Mesothelial cell of epicardium (in vitro differentiated cells): ENCODE results near the gene TTLL4. TPM values are rescaled to one million over a fixed set of nuclear protein-coding genes. Genes with fewer than 3 reads are reported as not detected.

Experiments
- DNase-seq, 2 experiments: peaks; one replicate each; pipeline ENCODE4 v3.0.0; 2021; ENCODE audit warnings: low spot score in 2 of 2; ENCODE audit not compliant: unreplicated experiment in 2 of 2
- H3K27ac Mint-ChIP-seq: 2 replicates; pipeline ENCODE4 v1.8.0; 2021; ENCODE audit warnings: mixed read lengths
- H3K27me3 Mint-ChIP-seq: 2 replicates; pipeline ENCODE4 v1.8.0; 2021; ENCODE audit warnings: low read depth, mixed read lengths
- H3K36me3 Mint-ChIP-seq: 2 replicates; pipeline ENCODE4 v1.8.0; 2021; ENCODE audit warnings: mixed read lengths
- H3K4me1 Mint-ChIP-seq: 2 replicates; pipeline ENCODE4 v1.8.0; 2021; ENCODE audit warnings: mixed read lengths
- H3K4me3 Mint-ChIP-seq: 2 replicates; pipeline ENCODE4 v1.8.0; 2021; ENCODE audit warnings: mild to moderate bottlenecking, moderate library complexity, mixed read lengths
- H3K9me3 Mint-ChIP-seq: 2 replicates; pipeline ENCODE4 v1.8.0; 2021; ENCODE audit warnings: mixed read lengths
- CTCF ChIP-seq: fragments of 200-600 bp; sonication (generic); IDR thresholded peaks from one replicate; pipeline ENCODE4 v1.5.0; 2021; ENCODE audit warnings: antibody characterized with exemption; ENCODE audit not compliant: unreplicated experiment
- total RNA-seq: library from RNA; stranded (reverse); gene quantifications from 3 replicates; pipeline ENCODE4 v1.2.1, GENCODE V29; 2021

The TTLL4 gene
- total RNA-seq, 1 donor from 2014 or later, result 61.8 TPM

DNA sequence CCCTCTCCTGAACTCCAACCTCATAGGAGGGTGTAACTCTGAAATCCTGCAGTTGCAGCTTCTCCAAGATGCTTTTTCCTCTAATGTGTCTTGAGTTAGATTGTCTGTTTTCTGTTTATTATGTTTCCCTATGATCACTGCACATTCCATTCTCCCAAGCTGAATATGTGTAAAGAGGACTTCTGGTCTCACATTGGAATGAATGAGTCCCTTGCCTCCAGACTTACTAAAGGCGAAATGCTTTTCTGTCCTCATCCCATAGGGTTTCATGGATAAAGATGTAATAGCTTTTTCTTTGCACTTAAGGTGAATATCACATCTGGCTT, 35.8 kb downstream of the TTLL4 start:
- no peak for DNase-seq
- no peak overlapping the region for H3K4me3 Mint-ChIP-seq
- peaks cover 3% of the 10 kb centered on the region for H3K9me3 Mint-ChIP-seq
- no peak for TF ChIP-seq CTCF
- no peaks in the 10 kb centered on the region for H3K27me3 Mint-ChIP-seq
- no peak overlapping the region for H3K27ac Mint-ChIP-seq
- peaks cover 8% of the 10 kb centered on the region for H3K4me1 Mint-ChIP-seq
- H3K36me3 Mint-ChIP-seq, result peaks cover 58% of the 10 kb centered on the region

GRCh38 chr2:218746960-218747359, 36.3 kb downstream of the TTLL4 start:
- no peak for TF ChIP-seq CTCF
- DNase-seq, result no peak
- Mint-ChIP-seq H3K27ac (no peak overlapping the region), H3K9me3 (peaks cover 3% of the 10 kb centered on the region), H3K36me3 (peaks cover 58% of the 10 kb centered on the region), H3K4me1 (peaks cover 8% of the 10 kb centered on the region), H3K27me3 (no peaks in the 10 kb centered on the region), H3K4me3 (no peak overlapping the region)

- Mint-ChIP-seq H3K9me3 (no peaks in the 10 kb centered on the region), H3K36me3 (peaks cover 62% of the 10 kb centered on the region)
- no peak for DNase-seq
Observed at GRCh38 chr2:218748741-218749441, 38.3 kb downstream of the TTLL4 start.

DNA sequence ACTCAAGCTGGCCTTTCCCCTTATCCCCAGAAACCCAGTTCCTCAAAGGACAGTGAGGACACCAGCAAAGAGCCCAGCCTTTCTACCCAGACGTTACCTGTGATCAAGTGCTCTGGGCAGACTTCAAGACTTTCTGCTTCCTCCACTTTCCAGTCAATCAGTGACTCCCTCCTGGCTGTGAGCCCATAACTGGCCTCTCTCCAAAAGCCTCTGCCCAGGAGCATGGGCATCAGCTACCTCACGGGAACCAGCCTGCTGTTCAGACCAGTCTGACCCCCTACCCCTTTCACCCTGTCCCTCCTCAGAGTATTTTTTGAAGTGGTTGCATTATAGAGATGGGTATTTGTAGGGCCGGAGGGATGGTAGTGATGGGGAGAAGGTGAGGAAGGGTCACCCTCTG, 43.6 kb downstream of the TTLL4 start:
- Mint-ChIP-seq H3K36me3 (peaks cover 43% of the 10 kb centered on the region), H3K4me1 (no peaks in the 10 kb centered on the region), H3K4me3 (no peak overlapping the region)

More at GRCh38 chr2:218748741-218749441, 38.3 kb downstream of the TTLL4 start:
- H3K27ac Mint-ChIP-seq, result no peak overlapping the region
- peaks cover 8% of the 10 kb centered on the region for H3K4me1 Mint-ChIP-seq
- no peak overlapping the region for H3K4me3 Mint-ChIP-seq
- TF ChIP-seq CTCF, result no peak
- H3K27me3 Mint-ChIP-seq, result no peaks in the 10 kb centered on the region

GRCh38 chr2:218754781-218755180, 44.1 kb downstream of the TTLL4 start:
- Mint-ChIP-seq H3K4me1 (no peaks in the 10 kb centered on the region), H3K27me3 (no peaks in the 10 kb centered on the region), H3K36me3 (peaks cover 41% of the 10 kb centered on the region), H3K4me3 (no peak overlapping the region), H3K9me3 (no peaks in the 10 kb centered on the region), H3K27ac (no peak overlapping the region)
- TF ChIP-seq CTCF, result no peak
- DNase-seq, result no peak

More for the DNA sequence above, 43.6 kb downstream of the TTLL4 start:
- no peak for TF ChIP-seq CTCF
- Mint-ChIP-seq H3K27ac (no peak overlapping the region), H3K9me3 (no peaks in the 10 kb centered on the region), H3K27me3 (no peaks in the 10 kb centered on the region)
- no peak for DNase-seq

DNA sequence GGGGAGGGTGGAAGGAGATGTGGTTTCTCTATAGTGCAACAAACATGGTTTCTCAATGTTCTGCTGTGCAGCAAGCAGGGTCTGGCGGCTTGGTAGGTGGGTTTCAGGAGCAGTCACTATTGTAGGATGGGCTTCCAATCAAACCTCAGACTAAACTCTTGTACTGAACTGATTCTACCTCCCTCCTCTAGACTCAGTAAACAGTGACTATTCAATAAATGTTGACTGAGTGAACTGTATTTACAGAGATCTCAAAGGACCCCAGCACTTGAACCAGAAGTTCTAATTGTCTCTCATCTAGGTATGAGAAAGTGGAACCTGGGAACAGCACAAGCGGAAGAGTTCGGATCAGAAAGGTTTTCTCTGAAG, 44.5 kb downstream of the TTLL4 start:
- H3K4me1 Mint-ChIP-seq, result no peaks in the 10 kb centered on the region
- H3K36me3 Mint-ChIP-seq, result peaks cover 40% of the 10 kb centered on the region
- H3K27ac Mint-ChIP-seq, result no peak overlapping the region
- no peaks in the 10 kb centered on the region for H3K27me3 Mint-ChIP-seq
- TF ChIP-seq CTCF, result no peak
- no peak overlapping the region for H3K4me3 Mint-ChIP-seq
- H3K9me3 Mint-ChIP-seq, result no peaks in the 10 kb centered on the region
- DNase-seq, result no peak
